Activated CD4-positive, alpha-beta memory T cell treated with anti-CD3 and anti-CD28 coated beads for 36 hours (primary cell): Measurements from ENCODE around the gene PPP1R14C. TPM values are rescaled to one million over a fixed set of nuclear protein-coding genes. Genes with fewer than 3 reads are reported as not detected.

Experiments used
- CTCF ChIA-PET: fragments of 350-600 bp; sonication (Branson Sonifier 250); formaldehyde crosslinking; loops from one replicate; lab custom pipeline; 2021; ENCODE audit warnings: antibody characterized with exemption, inconsistent platforms; lab: Charles Lee
- POLR2A ChIA-PET: fragments of 350-600 bp; sonication (Branson Sonifier 250); formaldehyde crosslinking; loops from one replicate; lab custom pipeline; 2021; ENCODE audit warnings: antibody characterized with exemption; lab: Charles Lee
- DNase-seq: peaks from one replicate; pipeline ENCODE4 v3.0.0-alpha.2; 2020
- H3K27ac Mint-ChIP-seq: one replicate; pipeline ENCODE4 v1.8.0; 2021; ENCODE audit warnings: mixed read lengths
- H3K27me3 Mint-ChIP-seq: one replicate; pipeline ENCODE4 v1.8.0; 2021; ENCODE audit warnings: mixed read lengths
- H3K36me3 Mint-ChIP-seq: one replicate; pipeline ENCODE4 v1.8.0; 2021; ENCODE audit warnings: mixed read lengths
- H3K4me1 Mint-ChIP-seq: one replicate; pipeline ENCODE4 v1.8.0; 2021; ENCODE audit warnings: low read depth, mixed read lengths
- H3K4me3 Mint-ChIP-seq: one replicate; pipeline ENCODE4 v1.8.0; 2021; ENCODE audit warnings: mild to moderate bottlenecking, mixed read lengths
- H3K9me3 Mint-ChIP-seq: one replicate; pipeline ENCODE4 v1.8.0; 2021; ENCODE audit warnings: mixed read lengths
- intact Hi-C: fragments of 100-400 bp; cut with micrococcal nuclease; formaldehyde crosslinking; loops from one replicate; pipeline ENCODE4 v1.15.1; 2023
- total RNA-seq, 2 experiments: library from RNA; stranded (reverse); gene quantifications; one replicate each; pipeline ENCODE4 v1.2.3, GENCODE V29; 2021

The PPP1R14C gene
- total RNA-seq, 2 experiments from 2014 or later = 0.21 to 0.36 TPM

DNA sequence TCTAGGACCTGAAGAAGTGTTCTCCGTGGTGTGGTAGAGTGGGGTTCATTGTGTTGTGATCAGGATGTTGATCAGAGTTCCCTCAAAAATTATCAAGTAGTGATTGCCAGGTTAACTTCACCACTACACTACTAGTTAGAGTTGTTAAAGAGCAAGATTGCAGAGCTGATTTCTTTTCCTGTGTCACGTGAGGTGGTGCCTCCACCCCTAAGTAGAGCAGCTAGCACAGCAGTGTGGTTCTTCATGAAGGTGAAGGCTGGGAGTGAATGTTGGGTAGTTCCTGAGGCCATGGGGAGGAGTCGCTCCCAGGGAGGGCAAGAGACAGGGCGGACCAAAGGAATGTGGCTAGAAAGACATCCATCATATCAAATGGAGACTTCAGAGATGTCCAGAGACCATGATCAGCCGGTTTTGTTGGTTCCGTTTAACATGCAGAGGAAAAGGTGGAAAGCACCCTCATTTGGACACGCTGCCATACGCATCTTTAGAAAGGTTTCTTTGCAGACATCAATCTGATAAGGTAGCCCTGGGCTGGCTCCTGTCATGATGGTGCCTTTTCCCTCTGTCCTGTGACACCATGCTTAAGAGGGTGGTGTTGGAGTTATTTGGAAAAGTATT lies 146.7 kb downstream of the PPP1R14C start:
- Mint-ChIP-seq H3K4me1 (no peaks in the 10 kb centered on the region), H3K9me3 (peaks cover 2% of the 10 kb centered on the region), H3K27ac (no peak overlapping the region), H3K27me3 (peaks cover 22% of the 10 kb centered on the region), H3K4me3 (no peak overlapping the region), H3K36me3 (no peaks in the 10 kb centered on the region)
- POLR2A ChIA-PET = no interaction called here
- intact Hi-C loops = no loop called here
- CTCF ChIA-PET = interaction anchor here (0.5 kb wide), 1 partner anchor 605 kb away, joined by 3 read pairs; no protein-coding TSS in a partner anchor
- DNase-seq = no peak

DNA sequence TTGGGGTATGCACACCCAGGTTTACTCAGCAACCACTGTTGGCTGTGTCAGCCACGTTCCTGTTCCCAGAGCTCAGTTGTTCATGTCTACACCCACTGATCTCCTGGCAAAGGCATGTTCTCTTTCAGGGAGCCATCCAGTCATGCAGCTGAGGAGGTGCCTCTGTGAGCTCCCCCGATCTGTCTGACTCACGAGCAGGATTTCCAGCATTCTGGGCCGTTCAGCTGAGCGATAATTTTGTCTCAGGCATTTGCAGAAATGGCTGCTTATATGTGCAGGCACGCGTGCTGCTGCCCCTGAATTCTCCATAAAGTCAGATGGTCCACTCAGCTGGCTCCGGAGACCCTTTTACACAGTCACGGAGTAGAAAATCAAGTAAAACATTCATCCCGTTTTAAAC lies 147.6 kb downstream of the PPP1R14C start:
- no peak for DNase-seq
- intact Hi-C loops = no loop called here
- Mint-ChIP-seq H3K36me3 (no peaks in the 10 kb centered on the region), H3K9me3 (peaks cover 2% of the 10 kb centered on the region), H3K27ac (no peak overlapping the region), H3K4me1 (no peaks in the 10 kb centered on the region), H3K4me3 (no peak overlapping the region), H3K27me3 (peaks cover 20% of the 10 kb centered on the region)
- ChIA-PET CTCF (interaction anchor here (0.6 kb wide), 1 partner anchor 14 kb away, joined by 3 read pairs; no protein-coding TSS in a partner anchor), POLR2A (no interaction called here)

DNA sequence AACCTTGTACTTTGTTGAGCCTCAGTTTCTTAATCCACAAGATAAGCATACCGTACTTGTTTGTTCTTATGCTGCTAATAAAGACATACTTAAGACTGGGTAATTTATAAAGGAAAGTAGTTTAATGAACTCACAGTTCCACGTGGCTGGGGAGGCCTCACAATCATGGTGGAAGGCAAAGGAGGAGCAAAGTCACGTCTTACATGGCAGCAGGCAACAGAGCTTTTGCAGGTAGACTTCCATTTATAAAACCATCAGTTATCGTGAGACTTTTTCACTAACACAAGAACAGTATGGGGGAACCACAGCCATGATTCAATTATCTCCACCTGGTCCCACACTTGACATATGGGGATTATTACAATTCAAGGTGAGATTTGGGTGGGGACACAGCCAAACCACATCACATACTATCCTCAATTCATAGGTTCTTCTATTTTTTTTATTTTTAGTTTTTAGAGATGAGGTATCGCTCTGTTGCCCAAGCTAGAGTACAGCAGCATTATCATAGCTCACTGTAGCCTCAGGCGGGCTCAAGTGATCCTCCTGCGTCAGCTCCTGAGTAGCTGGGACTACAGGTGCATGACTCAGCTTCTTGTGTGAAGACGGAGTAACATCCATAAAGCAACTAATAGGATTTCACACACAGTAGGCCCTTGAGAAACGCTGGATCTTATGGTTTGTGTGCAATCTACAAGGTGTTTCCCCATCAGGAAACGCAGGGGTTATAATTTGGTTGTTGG lies 149.3 kb downstream of the PPP1R14C start:
- intact Hi-C loops = no loop called here
- ChIA-PET POLR2A (no interaction called here), CTCF (no interaction called here)
- Mint-ChIP-seq H3K9me3 (peaks cover 11% of the 10 kb centered on the region), H3K27me3 (peaks cover 6% of the 10 kb centered on the region), H3K27ac (no peak overlapping the region), H3K4me1 (no peaks in the 10 kb centered on the region), H3K36me3 (no peaks in the 10 kb centered on the region), H3K4me3 (no peak overlapping the region)
- no peak for DNase-seq

DNA sequence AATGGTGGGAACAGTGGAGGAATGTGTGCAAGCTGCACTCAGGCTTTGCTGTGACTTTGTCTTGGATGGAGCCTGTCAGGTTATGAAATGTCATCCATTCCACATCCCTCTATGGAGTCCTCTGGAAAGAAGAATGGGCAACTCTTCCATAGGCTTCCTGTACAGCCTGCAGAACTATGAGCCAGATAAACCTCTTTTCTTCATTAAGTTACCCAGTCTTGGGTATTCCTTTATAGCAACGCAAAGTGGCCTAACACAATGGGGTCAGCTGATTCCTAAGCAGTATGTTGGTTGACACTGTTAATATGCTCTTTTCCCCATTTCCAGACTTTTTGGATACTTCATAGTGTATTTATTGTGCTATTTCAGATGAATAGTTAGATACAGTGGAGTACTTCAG lies 150.2 kb downstream of the PPP1R14C start:
- Mint-ChIP-seq H3K4me1 (no peaks in the 10 kb centered on the region), H3K36me3 (peaks cover 3% of the 10 kb centered on the region), H3K4me3 (no peak overlapping the region), H3K27me3 (peaks cover 11% of the 10 kb centered on the region), H3K27ac (no peak overlapping the region), H3K9me3 (peaks cover 20% of the 10 kb centered on the region)
- ChIA-PET POLR2A (no interaction called here), CTCF (no interaction called here)
- intact Hi-C loops = no loop called here
- no peak for DNase-seq

DNA sequence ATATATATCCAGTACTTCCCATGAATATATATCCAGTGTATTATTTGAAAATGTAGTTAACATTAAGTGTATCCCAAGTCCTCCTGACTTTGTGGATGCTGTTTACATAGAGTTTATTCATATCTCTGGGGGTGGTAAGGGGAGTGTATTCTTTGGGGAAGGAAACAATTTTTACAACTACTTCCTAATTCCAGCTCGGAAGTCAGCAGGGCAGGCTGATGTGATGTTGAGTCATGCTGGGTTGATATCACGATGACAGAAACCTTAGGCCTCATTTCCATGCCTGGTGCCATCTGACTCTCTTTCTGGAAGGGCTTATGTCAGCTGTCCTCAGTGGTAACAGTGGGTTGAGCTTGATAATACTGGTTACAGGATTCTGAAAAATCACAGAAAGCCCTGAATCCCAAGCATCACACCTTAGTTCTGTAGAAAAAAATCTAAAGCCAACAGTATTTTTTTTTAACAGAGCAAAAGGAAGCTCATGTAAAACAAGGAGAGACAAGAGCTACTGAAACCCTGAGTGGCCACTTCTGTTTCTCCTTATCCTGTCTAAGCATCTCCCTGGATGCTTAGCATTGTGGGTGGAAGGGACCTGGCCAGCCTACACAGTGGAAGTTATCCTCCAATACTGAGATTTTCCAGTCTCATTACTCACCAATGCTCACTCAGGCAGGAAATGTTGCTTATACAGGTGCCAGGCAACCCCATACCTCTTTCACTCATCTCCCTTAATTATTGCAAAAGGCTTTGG lies 150.8 kb downstream of the PPP1R14C start:
- CTCF ChIA-PET = no interaction called here
- DNase-seq = no peak
- intact Hi-C loops = no loop called here
- H3K27ac Mint-ChIP-seq = no peak overlapping the region
- H3K4me1 Mint-ChIP-seq = no peaks in the 10 kb centered on the region
- peaks cover 21% of the 10 kb centered on the region for H3K9me3 Mint-ChIP-seq
- no peak overlapping the region for H3K4me3 Mint-ChIP-seq
- POLR2A ChIA-PET = no interaction called here
- peaks cover 3% of the 10 kb centered on the region for H3K36me3 Mint-ChIP-seq
- H3K27me3 Mint-ChIP-seq = peaks cover 10% of the 10 kb centered on the region

DNA sequence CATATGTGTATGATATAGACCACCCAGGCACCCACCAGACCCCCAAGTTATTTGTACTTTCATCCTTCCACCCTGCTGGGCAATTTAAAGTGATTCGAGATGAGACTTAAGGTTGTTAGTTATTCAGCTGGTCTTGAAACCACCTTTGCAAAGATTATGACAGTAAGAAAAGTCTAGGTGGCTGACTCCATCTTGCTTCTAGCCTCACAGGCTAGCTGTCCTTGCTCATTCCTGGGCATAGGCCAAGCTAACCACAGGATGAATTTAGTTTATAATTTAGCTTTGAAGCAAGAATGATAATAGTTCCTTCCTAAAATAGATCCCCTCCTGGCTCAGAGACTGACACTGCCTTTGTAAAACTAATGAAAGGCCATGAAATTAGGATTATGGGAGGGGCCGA lies 154.0 kb downstream of the PPP1R14C start:
- Mint-ChIP-seq H3K36me3 (peaks cover 3% of the 10 kb centered on the region), H3K9me3 (peaks cover 21% of the 10 kb centered on the region), H3K4me3 (no peak overlapping the region), H3K27me3 (peaks cover 14% of the 10 kb centered on the region), H3K4me1 (peaks cover 1% of the 10 kb centered on the region), H3K27ac (no peak overlapping the region)
- CTCF ChIA-PET = no interaction called here
- intact Hi-C loops = no loop called here
- POLR2A ChIA-PET = no interaction called here
- DNase-seq = no peak

DNA sequence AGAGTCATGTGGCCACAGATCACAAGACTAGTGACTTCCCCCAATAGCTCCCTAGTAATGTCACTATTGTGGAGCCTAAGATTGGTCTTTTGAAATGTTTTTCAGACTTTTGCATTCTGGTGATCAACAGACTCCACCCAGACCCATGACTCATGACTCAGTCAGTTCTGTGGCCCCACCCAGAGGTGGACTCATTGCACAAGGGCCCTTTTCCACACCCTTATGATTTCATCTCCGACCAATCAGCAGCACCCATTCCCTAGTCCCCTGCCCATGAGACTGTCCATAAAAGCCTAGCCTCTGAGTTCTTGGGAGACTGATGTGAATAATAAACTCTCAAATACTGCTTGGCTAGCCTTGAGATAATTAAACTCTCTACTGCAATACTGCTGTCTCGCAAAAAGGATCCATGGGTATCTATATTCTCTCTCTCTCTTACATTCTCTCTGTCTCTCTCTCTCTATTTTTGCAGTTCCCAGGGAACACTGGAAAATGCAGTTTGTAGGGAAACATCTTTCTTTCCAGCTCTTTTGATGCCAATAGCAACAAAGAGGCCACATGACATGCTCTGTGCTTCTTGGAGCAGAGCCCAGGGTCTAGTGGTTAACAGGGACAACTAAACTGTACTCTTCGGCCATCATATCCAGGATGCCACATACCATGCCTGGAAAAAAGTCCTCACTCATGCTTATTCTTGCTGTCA lies 154.6 kb downstream of the PPP1R14C start:
- Mint-ChIP-seq H3K36me3 (peaks cover 3% of the 10 kb centered on the region), H3K27ac (no peak overlapping the region), H3K4me3 (no peak overlapping the region), H3K27me3 (peaks cover 16% of the 10 kb centered on the region), H3K9me3 (peaks cover 19% of the 10 kb centered on the region), H3K4me1 (peaks cover 6% of the 10 kb centered on the region)
- intact Hi-C loops = no loop called here
- ChIA-PET POLR2A (interaction anchor here (0.6 kb wide), 1 partner anchor 215 kb away, joined by 4 read pairs; no protein-coding TSS in a partner anchor), CTCF (no interaction called here)
- DNase-seq = no peak

DNA sequence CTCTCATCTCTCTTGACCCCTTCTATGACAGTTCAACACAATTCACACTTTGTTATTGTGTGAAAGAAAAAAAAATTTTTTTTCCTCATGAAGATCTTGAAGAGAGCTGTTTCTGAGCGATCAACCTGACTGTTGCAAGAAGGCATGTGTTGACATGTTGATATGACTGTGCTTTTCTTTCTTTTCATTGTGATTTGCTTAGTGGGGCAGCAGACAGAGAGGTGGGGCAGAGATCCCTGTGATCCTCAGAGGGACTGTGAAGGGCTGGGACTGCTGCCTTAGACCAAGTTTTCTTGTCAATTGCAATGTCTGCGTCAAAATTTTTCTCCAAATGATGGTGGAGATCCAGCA lies 155.2 kb downstream of the PPP1R14C start:
- H3K27me3 Mint-ChIP-seq = peaks cover 21% of the 10 kb centered on the region
- ChIA-PET CTCF (no interaction called here), POLR2A (interaction anchor here (0.6 kb wide), 1 partner anchor 215 kb away, joined by 4 read pairs; no protein-coding TSS in a partner anchor)
- peaks cover 8% of the 10 kb centered on the region for H3K4me1 Mint-ChIP-seq
- H3K36me3 Mint-ChIP-seq = peaks cover 3% of the 10 kb centered on the region
- no peak for DNase-seq
- H3K9me3 Mint-ChIP-seq = peaks cover 19% of the 10 kb centered on the region
- H3K4me3 Mint-ChIP-seq = no peak overlapping the region
- intact Hi-C loops = no loop called here
- no peak overlapping the region for H3K27ac Mint-ChIP-seq

DNA sequence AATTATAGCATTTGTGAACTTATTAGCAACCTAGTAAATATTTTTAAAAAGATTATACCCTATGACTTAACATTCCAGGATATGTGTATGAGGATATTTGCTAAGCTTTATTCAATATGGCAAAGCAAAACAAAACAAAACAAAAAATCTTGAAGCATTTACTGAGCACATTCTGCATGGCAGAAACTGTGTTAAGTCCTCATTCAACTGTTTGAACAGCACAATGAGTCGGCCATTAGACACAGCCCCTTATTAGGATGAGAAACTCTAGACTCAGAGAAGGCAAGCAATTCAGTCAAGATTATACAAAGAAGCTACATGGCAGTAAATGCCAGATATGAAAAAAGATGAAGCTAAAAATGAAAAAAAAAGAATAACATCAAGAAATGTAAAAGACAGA lies 155.8 kb downstream of the PPP1R14C start:
- no peak for DNase-seq
- POLR2A ChIA-PET = no interaction called here
- Mint-ChIP-seq H3K4me1 (peaks cover 8% of the 10 kb centered on the region), H3K9me3 (peaks cover 19% of the 10 kb centered on the region), H3K4me3 (no peak overlapping the region), H3K27ac (no peak overlapping the region), H3K27me3 (peaks cover 24% of the 10 kb centered on the region), H3K36me3 (peaks cover 3% of the 10 kb centered on the region)
- intact Hi-C loops = no loop called here
- CTCF ChIA-PET = interaction anchor here (1.6 kb wide), 1 partner anchor 218 kb away, joined by 6 read pairs; no protein-coding TSS in a partner anchor

Other genes with a start within 250 kb of the PPP1R14C start
- not detected for gene RAET1E, start 244.9 kb upstream of the PPP1R14C start, total RNA-seq
- gene RAET1G, start 219.9 kb upstream of the PPP1R14C start, total RNA-seq = not detected
- gene ULBP2, start 201.0 kb upstream of the PPP1R14C start, total RNA-seq = 1 to 10 TPM in 1 of 2 experiments, under 1 TPM in 1; 0.90 to 1.2 TPM
- gene ULBP1, start 179.1 kb upstream of the PPP1R14C start, total RNA-seq = 1 to 10 TPM; 1.8 to 2.2 TPM
- gene RAET1L, start 117.5 kb upstream of the PPP1R14C start, total RNA-seq = not detected
- gene ULBP3, start 73.9 kb upstream of the PPP1R14C start, total RNA-seq = under 1 TPM in 1 of 2 experiments, not detected in 1; 0.61 TPM
- not detected for gene IYD, start 226.0 kb downstream of the PPP1R14C start, total RNA-seq